Measurements from ENCODE around the gene NRG2. TPM values are rescaled to one million over a fixed set of nuclear protein-coding genes. Genes with fewer than 3 reads are reported as not detected.
A peak's percentile ranks its signal among the peaks of the same experiment; 100 is the strongest.

Gene NRG2
- total RNA-seq, 1 experiment from 2014 or later, result not detected

DNA sequence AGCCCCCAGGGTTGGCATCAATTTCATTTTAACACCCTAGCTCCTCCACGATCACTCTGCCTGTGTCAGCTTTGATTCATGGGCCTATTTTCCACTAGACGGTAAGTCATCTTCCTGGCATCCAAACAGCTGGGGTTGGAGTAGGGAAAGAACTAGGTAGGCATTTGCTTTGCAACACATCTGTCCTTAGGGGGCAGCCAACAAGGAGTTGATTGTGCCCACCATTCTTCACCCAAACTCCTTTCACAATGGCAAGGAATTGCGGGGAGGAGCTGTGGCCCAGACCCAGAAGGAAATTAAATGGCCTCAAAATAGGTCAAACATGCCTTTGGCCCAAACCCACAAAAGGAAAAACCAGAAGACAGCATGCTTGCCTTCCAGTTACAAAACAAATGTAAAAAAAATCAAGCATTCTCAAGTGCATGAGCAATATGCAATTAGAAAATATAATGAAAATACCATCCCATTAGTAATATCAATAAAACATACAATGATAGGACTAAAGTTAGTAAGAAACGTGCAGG is 71.8 kb downstream of the NRG2 start:
- intact Hi-C loops (cut with micrococcal nuclease; ENCODE audit: unreplicated experiment), result no loop called here
- CTCF ChIA-PET, result interaction anchor here (0.6 to 3.6 kb wide), 3 partner anchors 16 to 184 kb away, joined by 3 to 51 read pairs (median 8); no protein-coding TSS in a partner anchor
- Histone ChIP-seq H3K4me1 (ENCODE audit: insufficient read depth, low read length, poor library complexity, severe bottlenecking) (no peaks in the 10 kb centered on the region), H3K27me3 (replicated peaks; ENCODE audit: insufficient read depth, low read depth, low read length, poor library complexity) (no peaks in the 10 kb centered on the region), H3K27ac (ENCODE audit: low read depth, low read length, poor library complexity, severe bottlenecking) (no peak overlapping the region), H3K9me3 (ENCODE audit: low read depth, low read length, poor library complexity, severe bottlenecking) (no peaks in the 10 kb centered on the region), H3K4me3 (ENCODE audit: low read depth, low read length, poor library complexity, severe bottlenecking) (no peak overlapping the region), H3K36me3 (ENCODE audit: insufficient read depth, low read length, poor library complexity, severe bottlenecking) (no peaks in the 10 kb centered on the region)
- POLR2A ChIA-PET (ENCODE audit: low non-redundant PET), result no interaction called here
- DNase-seq (ENCODE audit: low spot score), result no peak
- TF ChIP-seq EZH2 (IDR thresholded peaks at IDR 0.05; ENCODE audit: borderline replicate concordance, low read depth, low read length, poor library complexity, severe bottlenecking), result no peak
- TF ChIP-seq, protein P1, sequence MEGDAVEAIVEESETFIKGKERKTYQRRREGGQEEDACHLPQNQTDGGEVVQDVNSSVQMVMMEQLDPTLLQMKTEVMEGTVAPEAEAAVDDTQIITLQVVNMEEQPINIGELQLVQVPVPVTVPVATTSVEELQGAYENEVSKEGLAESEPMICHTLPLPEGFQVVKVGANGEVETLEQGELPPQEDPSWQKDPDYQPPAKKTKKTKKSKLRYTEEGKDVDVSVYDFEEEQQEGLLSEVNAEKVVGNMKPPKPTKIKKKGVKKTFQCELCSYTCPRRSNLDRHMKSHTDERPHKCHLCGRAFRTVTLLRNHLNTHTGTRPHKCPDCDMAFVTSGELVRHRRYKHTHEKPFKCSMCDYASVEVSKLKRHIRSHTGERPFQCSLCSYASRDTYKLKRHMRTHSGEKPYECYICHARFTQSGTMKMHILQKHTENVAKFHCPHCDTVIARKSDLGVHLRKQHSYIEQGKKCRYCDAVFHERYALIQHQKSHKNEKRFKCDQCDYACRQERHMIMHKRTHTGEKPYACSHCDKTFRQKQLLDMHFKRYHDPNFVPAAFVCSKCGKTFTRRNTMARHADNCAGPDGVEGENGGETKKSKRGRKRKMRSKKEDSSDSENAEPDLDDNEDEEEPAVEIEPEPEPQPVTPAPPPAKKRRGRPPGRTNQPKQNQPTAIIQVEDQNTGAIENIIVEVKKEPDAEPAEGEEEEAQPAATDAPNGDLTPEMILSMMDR (conservative IDR thresholded peaks at IDR 0.05; ENCODE audit: low read depth, low read length), result no peak
- no TSS peak for BruUV-seq (replicated peaks)

- Histone ChIP-seq H3K9me3 (ENCODE audit: low read depth, low read length, poor library complexity, severe bottlenecking) (no peaks in the 10 kb centered on the region), H3K27me3 (replicated peaks; ENCODE audit: insufficient read depth, low read depth, low read length, poor library complexity) (no peaks in the 10 kb centered on the region), H3K36me3 (ENCODE audit: insufficient read depth, low read length, poor library complexity, severe bottlenecking) (no peaks in the 10 kb centered on the region), H3K27ac (ENCODE audit: low read depth, low read length, poor library complexity, severe bottlenecking) (no peak overlapping the region), H3K4me3 (ENCODE audit: low read depth, low read length, poor library complexity, severe bottlenecking) (no peak overlapping the region), H3K4me1 (ENCODE audit: insufficient read depth, low read length, poor library complexity, severe bottlenecking) (no peaks in the 10 kb centered on the region)
- POLR2A ChIA-PET (ENCODE audit: low non-redundant PET), result no interaction called here
- CTCF ChIA-PET, result interaction anchor here (0.6 to 3.6 kb wide), 8 partner anchors 12 to 194 kb away, joined by 3 to 51 read pairs (median 6); no protein-coding TSS in a partner anchor
- intact Hi-C loops (cut with micrococcal nuclease; ENCODE audit: unreplicated experiment), result loop anchor here (2.0 to 10.0 kb wide), 2 partner anchors 105 to 185 kb away; no protein-coding TSS in a partner anchor
- TF ChIP-seq, protein P1 (conservative IDR thresholded peaks at IDR 0.05; ENCODE audit: low read depth, low read length), result no peak
- no peak for TF ChIP-seq EZH2 (IDR thresholded peaks at IDR 0.05; ENCODE audit: borderline replicate concordance, low read depth, low read length, poor library complexity, severe bottlenecking)
- no peak for DNase-seq (ENCODE audit: low spot score)
- BruUV-seq (replicated peaks), result no TSS peak
Observed at GRCh38 chr5:139969318-139969717, 73.8 kb downstream of the NRG2 start.

DNA sequence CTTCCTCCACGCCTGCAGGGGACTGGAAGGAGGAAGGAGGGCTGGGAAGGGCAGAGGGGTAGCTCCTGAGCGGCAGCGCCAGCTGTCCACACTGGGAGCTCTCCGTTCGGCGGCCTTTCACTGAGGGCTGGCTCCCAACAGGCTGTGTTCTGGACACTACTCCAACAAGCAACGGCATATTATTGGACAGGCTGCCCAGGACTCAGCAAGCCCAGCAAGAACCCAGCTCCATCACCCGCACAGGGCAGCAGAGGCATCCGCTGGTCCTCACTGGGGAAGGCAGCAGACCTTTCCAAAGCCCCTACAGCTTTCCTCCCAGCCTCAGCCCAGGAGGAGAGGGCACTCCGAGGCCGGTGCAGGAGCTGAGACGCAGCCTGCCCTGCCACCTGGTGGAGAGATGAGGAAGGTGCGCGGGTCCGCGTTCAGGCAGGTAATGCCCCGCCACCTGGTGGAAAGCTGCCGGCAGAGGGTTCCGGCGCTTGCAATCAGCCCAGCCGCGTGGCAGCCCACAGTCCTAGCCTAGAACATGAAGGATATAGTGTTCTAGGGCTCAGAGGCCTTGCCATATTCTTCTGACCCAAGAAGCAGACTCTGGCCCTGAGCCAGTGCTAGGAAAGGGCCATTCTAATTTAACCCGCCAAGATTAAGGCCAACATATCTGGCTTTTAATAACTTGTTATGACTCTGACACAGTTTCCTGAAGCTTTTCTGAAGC is 74.4 kb downstream of the NRG2 start:
- POLR2A ChIA-PET (ENCODE audit: low non-redundant PET), result no interaction called here
- H3K36me3 ChIP-seq (ENCODE audit: insufficient read depth, low read length, poor library complexity, severe bottlenecking), result no peaks in the 10 kb centered on the region
- DNase-seq (ENCODE audit: low spot score), result peak; percentile 86

More for the DNA sequence above, 74.4 kb downstream of the NRG2 start:
- no peaks in the 10 kb centered on the region for H3K27me3 ChIP-seq (replicated peaks; ENCODE audit: insufficient read depth, low read depth, low read length, poor library complexity)
- H3K27ac ChIP-seq (ENCODE audit: low read depth, low read length, poor library complexity, severe bottlenecking), result no peak overlapping the region
- no peaks in the 10 kb centered on the region for H3K4me1 ChIP-seq (ENCODE audit: insufficient read depth, low read length, poor library complexity, severe bottlenecking)
- H3K4me3 ChIP-seq (ENCODE audit: low read depth, low read length, poor library complexity, severe bottlenecking), result no peak overlapping the region
- CTCF ChIA-PET, result interaction anchor here (0.6 to 3.6 kb wide), 9 partner anchors 12 to 193 kb away, joined by 3 to 51 read pairs (median 6); no protein-coding TSS in a partner anchor
- TF ChIP-seq, protein P1 (conservative IDR thresholded peaks at IDR 0.05; ENCODE audit: low read depth, low read length), result peak; percentile 100
- no peak for TF ChIP-seq EZH2 (IDR thresholded peaks at IDR 0.05; ENCODE audit: borderline replicate concordance, low read depth, low read length, poor library complexity, severe bottlenecking)
- intact Hi-C loops (cut with micrococcal nuclease; ENCODE audit: unreplicated experiment), result loop anchor here (1.0 to 10.0 kb wide), 3 partner anchors 104 to 186 kb away; no protein-coding TSS in a partner anchor
- BruUV-seq (replicated peaks), result no TSS peak
- H3K9me3 ChIP-seq (ENCODE audit: low read depth, low read length, poor library complexity, severe bottlenecking), result no peaks in the 10 kb centered on the region
